Measurements from ENCODE around the gene CFAP90.

GRCh38 chr5:7857361-7857760 is 6.4 kb upstream of the CFAP90 start:
- TF ChIP-seq CTCF (IDR thresholded peaks at IDR 0.05; ENCODE audit: extremely low read depth in 1 of 2, insufficient read depth in 1 of 2, low read depth in 1 of 2, low read length in 2 of 2) (no peak), POLR2A (IDR thresholded peaks at IDR 0.05; ENCODE audit: low read depth, low read length) (no peak), EZH2 (IDR thresholded peaks at IDR 0.05; ENCODE audit: borderline replicate concordance, low read depth, low read length, severe bottlenecking) (no peak)

Measured in endothelial cell of umbilical vein (primary cell).